IPS DF 4.7 (cell line): ENCODE data around the gene GPSM1.

Experiments
- DNase-seq: peaks from one replicate; pipeline ENCODE4 v3.0.0-alpha.2; 2013; ENCODE audit warnings: low spot score; ENCODE audit errors: extremely low read depth

The GPSM1 gene

DNA sequence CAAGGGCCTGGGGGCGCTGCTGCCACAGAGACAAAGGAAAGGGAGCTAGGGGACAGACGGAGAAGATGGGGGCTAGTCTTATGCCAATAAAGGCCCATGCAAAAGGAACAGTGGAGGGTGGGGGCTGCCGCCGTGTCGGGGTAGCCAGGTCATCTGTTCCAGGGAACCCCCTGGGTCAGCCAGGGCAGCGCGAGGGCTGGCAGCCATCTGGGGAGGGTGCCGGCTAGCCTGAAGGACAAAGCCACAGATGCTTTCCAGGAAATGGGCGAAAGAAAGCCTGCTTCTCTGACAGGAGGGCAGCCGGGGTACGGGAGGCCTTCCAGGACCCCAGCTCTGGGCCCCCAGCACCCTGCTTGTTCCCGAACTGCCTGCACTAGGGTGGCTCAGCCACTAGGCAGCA lies 47.8 kb downstream of the GPSM1 start:
- no peak for DNase-seq

DNA sequence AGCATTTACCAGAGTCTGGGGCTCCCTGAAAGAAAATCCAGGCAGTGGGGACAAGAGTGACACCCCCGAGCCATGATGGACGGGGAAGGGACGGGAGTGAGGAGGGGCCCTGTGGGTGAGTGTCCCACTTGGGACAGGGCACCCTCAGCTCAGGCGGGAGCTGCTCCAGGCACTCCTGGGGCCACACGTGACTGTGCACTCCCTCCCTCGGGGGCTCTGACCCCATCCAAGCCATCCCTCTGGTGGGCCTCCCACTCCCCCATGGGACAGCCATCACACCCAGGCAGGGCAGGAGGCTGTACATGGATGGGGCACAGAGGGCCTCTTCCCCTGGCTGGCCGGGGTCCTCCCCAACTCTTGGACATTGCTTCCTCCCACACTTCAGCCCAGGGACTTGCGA lies 49.1 kb downstream of the GPSM1 start:
- no peak for DNase-seq

DNA sequence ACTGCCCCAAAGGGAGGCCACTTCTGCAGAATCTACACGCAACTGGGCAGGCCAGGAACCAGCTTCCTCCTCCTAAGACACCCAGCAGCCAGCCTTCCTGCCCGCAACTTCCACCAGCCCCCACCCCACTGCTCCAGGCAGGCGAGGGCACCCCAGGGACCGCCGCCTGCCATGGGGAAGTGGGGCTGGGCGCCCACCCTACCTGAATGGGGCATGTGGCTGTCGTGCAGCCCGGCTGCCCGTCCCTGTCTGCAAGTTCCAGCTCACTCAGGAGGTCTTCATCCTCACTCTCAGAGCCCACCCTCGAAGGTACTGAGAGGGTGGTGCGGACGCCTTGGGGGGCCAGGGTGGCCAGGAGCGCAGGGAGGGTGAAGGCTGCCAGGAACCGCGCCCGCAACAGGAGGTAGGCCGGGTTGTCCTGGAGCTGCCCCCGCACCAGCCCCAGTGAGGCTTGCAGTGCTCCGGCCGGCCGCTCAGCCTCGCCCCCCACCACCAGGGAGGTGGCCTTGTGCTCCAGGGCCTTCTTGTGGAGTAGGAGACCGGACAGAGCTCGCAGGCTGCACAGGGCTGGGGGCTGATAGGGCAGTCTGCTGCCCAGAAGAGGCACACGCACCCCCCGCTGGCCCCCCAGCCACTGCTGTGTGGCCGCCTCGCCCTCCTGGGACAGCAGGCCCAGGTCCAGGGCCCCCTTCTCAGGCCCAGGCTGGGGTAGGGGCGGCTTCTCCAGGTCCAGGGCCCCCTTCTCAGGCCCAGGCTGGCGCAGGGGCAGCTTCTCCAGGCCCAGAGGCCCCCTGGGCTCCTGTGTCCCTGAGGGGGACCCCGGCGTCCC lies 50.2 kb downstream of the GPSM1 start:
- DNase-seq: no peak

DNA sequence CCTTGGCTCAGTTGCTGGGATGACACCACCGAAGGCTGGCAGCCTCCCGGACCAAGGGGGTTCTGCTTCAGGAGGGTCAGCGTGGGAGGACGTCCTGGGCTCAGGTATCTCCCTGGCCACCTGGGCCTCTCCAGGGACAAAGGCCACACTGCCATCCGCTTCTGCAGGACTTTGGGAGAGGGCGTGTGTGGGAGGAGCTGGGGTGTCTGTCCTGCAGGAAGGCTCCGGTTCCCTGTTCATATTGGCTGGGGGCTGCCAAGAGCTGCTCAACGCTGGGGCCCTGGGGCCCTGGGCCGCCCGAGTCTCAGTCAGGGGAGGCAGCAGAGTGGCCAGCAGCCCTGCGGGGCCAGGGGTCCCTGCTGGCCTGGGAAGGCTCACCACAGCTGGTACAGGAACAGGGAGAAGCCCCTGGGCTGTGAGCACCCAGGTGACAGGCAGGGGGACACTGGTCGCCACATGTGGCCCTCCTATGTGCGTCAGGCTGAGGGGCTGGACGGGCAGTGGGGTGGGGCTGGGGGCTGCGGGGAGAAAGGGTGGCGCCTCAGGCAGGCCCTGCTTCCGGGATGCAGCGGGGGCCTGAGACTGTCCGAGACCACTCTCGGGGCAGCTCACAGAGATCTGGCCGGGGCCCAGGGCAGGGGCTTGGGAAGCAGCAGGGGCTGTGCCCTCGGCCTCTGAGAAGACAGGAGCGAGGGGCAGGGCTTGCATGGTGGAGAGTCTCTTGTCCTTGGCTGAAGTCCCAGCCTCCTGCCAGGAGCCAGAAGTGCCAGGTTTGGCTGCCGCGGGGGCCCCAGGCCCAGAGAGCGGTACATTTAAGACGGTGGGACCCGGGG lies 51.0 kb downstream of the GPSM1 start:
- DNase-seq: no peak

DNA sequence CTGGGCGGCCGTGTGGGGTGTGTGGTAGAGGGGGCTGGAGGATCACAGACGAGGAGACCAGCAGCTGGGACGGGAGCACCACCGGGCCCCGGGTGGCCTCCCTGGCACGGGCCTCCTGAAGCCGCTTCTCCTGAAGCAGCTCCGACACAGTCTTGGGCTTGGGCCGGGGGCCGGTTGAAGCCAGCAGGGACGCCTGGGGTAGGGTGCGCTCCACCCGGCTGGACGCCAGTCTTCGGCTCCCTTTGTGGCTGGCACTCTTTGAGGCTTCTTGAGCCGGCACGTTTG lies 51.6 kb downstream of the GPSM1 start:
- DNase-seq: no peak

DNA sequence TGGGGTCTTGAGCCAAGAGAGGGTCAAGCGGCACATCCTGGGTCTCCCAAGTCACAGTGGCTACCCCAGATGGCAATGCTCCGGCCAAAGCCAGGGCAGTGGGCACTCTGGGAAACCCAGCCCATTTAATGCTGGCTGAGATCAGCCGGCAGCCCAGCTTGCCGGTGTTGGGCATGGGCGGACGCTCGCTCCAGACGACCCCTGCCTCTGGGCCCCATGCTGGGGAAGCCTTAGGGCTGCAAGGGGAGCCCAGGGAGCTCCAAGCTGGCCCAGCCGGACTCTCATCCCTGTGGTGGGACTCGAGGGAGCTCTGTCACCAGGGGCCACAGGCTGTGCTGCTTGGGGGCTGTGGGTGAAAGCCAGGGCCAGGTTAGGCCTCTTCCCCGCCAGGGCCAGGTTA lies 52.1 kb downstream of the GPSM1 start:
- DNase-seq: no peak

DNA sequence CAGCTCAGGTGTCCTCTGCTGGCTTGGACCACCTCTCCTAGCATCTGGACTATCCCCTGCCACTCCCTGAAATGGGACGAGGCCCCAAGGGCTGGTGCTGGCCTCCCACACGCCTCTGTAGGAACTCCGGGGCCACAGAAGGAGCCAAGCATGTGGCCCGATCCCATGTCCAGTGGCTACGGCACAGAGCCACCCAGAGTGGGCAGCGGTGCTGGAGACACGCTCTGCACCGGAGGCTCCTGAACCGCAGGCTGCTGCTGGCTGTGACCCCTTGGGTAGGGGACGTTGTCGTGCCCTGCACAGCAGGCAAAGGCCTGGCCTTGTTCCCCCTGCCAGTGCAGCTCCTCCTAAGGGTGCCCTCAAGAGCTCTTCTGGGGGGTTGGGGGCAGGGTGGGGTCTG lies 52.6 kb downstream of the GPSM1 start:
- DNase-seq: no peak

DNA sequence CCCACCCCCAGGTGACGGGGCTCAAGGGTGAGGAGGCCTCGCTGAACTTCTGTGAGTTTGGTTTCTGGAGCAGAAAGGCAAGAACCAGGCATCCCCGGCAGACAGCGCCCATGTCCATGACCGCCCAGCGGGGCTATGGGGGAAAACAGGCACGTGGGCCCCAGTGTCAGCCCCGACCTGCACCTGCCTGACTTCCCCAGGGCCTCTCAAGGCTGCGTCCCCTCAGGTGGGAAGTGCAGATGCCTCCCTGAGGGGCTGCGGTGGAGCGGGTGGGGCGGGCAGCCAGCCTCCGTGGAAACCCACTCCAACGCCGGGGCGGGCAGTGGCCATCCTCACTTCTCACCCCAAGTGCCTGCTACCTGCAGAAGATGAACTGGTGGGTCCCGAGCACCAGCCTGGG lies 53.0 kb downstream of the GPSM1 start:
- no peak for DNase-seq

DNA sequence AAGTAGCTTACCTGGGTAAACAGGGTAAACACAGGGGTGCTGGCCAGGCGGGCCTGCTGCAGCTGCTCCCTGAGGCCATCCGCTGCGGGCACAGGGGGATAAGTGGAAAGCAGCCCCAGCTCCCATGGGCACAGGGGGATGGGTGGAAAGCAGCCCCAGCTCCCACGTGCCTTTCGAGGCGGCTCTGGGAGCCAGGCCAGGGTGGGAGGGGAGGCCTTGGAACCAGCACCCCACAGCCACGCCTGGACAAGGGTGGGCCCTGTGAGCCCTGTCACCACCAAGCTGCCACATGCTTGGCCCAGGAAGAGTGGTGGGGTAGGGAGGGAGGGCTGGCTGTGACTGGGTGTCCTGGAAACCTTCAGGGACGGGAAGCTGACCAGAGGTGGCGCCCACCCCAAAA lies 54.0 kb downstream of the GPSM1 start:
- no peak for DNase-seq

DNA sequence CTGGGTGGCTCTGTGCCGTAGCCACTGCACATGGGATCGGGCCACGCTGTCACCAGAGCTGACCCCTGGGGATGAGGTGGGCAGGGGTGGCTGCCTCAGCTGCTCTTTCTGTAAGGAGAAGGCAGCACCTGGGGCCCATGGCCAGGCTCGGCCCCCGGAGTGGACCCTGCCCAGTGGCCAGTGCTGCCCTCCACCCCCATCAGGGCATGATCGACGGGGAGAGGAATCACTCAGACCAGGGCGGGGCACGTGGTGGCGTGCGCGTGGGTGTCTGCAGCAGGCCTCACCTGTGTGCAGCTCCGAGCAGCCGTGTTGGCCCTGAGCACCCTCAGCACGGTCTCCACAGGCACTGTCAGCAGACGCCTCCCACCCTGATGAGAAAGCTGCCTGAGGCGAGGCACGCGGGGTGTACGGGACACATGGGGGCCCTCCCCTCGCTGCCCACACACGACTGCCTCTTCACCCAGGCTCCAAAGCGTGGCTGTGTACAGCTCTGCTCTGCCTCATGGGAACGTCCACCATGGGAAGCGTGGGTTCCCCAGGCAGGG lies 54.7 kb downstream of the GPSM1 start:
- DNase-seq: no peak

DNA sequence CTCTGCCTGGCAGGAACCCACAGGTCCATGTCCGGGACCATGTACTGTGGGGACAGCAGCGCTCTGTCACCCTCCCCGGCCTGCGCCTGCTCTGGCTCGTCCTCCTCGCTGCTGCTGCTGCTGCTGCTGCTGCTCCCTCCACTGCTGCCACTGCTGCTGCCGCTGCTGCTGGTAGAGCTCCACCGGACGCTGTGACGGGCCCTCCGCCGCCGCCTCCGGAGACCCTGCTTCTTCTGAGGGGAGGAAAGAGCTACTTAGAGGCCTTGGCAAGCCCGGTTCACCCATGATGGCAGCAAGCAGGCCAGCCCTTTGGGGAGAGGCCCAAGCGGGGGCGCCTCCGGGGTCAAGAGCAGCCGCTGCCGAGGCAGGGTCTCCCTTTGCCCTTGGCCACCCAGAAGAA lies 56.1 kb downstream of the GPSM1 start:
- DNase-seq: no peak

DNA sequence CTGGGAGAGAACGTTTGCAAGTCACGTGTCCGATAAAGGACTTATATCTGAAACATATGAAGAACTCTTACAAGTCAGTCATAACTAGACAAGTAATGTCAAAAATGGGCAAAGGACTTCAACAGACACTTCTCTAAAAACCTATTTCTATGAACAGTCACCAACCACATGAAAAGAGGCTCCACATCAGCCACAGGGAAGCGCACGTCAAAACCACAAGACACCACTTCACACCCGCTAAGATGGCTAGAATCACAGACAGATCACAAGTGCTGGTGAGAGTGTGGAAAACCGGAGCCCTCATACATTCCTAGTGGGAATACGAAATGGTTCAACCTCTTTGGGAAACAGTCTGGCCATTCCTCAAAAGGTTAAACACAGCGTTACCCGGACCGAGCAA lies 57.7 kb downstream of the GPSM1 start:
- DNase-seq: no peak

DNA sequence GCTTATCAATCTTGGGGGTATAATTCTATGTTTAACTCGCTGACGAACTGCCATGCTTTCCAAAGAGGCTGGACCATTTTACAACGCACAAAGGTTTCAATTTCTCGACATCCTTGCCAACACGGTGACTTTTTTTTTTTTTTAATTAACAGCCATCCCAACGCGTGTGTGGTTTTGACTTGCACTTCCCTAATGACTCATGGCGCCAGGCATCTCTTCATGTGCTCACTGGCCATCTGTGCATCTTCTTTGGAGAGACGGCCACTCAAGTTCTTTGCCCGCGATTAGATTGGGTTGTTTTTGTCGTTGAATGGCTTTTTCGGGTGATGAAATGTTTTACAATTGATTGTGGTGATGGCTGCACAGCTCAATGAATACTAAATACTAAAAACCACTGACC lies 58.7 kb downstream of the GPSM1 start:
- no peak for DNase-seq

DNA sequence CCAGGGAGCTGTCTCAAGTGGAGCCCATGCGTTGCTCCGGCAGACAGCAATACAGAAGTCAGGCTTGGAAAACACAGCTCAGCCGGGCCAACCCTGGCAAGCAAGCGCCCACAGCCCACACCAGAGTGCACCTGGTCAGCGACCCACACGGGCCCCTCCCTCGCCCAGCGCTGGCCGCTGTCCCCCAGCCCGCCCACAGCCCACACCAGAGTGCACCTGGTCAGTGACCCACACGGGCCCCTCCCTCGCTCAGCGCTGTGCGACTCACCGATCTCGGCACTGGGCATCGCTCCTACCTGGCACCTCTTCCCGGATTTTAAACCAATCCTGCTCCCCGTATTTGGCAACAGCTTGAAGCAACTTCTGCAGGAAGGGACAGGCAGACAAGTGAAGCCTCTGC lies 59.9 kb downstream of the GPSM1 start:
- no peak for DNase-seq

DNA sequence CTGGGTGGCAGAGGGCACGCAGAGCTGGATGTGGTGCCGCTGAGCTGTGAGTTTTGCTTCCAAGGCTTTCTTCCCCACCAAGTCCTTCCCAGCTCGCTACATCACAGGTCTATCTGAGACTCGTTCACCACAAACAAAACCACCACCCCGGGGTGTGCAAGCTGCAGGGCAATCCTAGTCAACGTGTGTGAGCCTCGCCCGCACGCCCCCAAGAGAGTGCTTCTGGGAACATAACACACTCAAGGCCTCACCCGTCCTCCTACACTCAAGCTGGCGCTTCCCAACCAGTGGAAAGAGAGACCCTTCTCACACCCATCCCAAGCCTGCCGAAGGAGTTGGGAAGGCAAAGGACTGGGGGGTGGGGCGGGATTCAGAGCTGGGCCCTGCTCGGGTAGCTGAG lies 62.1 kb downstream of the GPSM1 start:
- DNase-seq: no peak

DNA sequence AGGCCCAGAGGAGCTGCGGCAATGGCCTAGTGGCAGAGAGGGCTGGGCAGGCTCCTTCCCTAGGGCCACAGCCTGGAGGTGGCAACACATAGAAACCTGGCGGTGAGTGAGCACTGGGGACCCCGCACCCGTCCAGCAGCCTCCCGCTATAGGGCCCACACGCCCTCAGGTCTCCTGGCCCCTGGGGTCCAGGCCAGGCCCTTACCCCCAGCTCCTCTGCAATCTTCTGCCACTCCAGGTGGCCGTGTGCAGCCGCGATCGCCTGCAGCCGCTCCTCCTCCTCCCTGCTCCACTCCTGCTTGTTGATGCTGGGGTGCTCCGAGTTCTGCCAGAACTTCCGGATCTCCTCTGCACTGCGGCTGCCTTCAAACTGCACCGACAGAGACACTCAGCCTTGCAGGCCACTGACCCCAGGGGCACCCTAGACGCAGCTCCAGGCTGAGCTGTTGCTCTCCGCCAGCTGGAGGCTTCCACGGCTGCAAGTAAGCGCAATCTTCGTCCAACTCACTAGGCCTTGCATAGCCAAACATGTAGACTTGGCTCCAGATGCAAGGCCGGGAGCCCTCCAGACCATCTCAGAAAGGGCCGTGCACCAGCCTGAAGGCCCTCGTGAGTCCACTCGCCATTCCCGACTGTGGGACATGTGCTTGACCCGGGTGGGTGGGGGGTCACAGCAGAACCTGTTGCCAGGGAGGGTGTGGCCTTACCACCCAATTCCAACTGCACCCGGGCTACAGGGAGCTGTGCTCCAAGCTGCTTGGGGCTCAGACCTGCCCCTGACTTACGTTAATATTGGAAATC lies 64.6 kb downstream of the GPSM1 start:
- no peak for DNase-seq

DNA sequence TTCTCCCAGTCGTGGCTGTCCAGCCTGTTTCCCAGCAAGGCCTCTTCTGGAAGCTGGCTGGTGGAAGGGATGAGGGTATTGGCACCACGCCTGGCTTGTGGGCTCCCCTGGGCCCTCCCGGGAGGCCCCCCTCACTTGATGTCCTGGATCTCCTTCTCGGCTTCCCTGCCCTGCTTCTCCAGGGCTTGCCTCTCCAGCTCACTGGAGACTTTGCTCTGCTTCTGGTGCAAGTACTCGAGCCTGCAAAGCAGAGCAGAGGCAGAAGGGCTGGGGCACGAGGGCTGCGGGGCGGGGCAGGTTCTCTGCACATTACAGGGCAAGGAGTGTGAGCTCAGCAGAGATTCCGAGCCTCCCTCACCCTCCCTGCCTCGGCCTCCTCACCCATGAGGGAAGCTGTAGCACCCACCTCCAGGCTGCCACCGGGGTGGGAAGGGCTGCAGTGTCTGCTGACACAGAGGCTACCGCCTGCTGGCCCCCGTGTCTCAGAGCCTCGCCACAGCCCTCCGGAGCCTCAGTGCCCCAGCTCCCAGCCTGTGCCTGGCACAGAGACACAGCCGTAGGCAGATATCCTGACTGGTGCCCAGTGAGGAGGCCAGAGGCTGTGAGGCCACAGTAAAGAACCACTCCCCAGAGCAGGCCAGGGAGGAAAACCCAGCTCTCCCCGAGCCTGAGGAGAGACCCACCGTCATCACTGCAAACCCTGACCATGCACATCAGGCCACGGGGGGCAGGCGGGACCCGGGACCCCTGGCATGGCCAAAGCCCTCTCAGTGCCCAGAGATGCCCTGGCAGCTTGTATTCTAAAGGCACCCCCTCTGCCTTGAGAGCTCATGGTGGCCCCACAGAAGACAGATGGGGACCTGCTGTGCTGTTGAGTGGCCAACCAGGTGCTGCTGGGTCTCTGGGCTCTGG lies 65.5 kb downstream of the GPSM1 start:
- DNase-seq: no peak

DNA sequence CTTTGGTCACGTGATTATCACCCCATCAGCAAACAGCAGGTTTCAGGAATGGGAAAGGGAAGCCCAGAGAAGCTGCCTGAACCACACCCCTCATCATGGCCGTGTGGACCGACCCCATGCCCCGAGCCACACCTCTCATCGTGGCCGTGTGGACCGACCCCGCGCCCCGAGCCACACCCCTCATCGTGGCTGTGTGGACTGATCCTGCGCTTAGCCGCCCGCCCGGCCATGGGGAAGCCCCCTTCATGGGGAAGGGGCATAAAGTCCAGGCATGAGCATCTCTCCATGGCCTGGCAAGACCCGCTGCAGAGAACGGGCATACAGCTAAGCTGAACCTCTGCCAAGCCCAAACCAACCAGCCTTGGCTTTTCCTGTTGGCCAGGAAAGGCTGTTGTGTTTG lies 66.2 kb downstream of the GPSM1 start:
- DNase-seq: no peak

DNA sequence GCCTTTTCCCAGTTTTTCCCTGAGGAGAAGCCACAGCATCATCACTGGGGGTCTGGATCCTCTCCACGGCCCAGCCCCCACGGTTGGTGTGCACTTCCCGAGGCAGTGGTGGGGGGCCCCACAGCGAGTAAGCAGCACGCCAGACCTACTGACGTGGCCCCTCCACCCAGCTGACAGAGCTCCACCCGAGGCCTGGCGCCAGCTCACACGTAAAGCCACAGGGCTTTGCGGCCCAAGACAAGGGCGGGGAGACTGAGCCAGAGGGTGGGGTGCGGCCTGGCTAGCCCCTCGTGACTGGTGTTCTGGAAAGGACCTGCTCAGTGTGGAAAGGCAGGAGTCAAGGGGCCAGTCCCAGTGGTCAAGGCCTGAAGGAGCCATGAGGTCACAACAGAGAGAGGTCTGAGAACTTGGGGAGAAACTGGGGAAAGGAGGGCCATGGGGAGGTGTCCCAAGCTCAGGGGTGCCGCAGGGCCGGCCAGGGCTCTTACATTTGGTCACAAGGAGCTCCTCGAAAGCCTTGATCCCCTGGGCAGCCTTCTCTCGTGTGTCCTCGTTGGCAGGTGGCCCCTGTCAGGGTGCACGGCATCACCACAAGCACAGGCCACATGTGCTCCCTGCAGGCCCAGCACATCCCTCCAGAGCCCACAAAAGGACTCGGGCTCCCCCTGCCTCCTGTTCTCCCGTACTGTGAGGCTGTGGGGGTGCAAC lies 67.1 kb downstream of the GPSM1 start:
- no peak for DNase-seq

DNA sequence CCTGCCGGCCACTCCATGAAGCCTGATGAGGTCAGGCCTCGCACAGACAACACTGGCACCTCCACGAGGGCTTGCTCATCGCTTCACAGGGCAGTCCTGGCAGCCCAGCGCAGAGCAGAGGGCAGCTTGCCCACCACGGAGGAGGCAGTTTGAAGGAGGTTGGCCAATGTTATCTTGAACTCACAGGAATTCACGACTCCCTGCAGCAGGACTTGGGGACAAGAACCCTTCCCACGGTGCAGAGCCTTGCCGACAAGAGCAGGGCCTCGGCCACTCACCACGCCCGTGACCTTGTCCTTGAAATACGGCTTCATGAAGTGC lies 67.6 kb downstream of the GPSM1 start:
- DNase-seq: no peak
